Stimulated activated CD4-positive, alpha-beta T cell treated with anti-CD3 and anti-CD28 coated beads, Interleukin-2, amount 100 ng/mL, for 48 hours (primary cell): ENCODE results near the gene FMN1.
A peak's percentile ranks its signal among the peaks of the same experiment; 100 is the strongest.
"Not testable (repeated sequence)": the region's sequence is repeated elsewhere in the genome, so short reads cannot be mapped to it uniquely, and the experiment has no call there.

Experiments
- DNase-seq, 2 donors: peaks; one replicate each; pipeline ENCODE4 v3.0.0-alpha.2; 2020

The FMN1 gene

GRCh38 chr15:33086500-33087121, 107.9 kb downstream of the FMN1 start:
- no peak for DNase-seq

- DNase-seq: no peak
Observed at GRCh38 chr15:33084661-33085060, 109.9 kb downstream of the FMN1 start.

GRCh38 chr15:33083232-33084081, 111.1 kb downstream of the FMN1 start:
- no peak for DNase-seq

DNA sequence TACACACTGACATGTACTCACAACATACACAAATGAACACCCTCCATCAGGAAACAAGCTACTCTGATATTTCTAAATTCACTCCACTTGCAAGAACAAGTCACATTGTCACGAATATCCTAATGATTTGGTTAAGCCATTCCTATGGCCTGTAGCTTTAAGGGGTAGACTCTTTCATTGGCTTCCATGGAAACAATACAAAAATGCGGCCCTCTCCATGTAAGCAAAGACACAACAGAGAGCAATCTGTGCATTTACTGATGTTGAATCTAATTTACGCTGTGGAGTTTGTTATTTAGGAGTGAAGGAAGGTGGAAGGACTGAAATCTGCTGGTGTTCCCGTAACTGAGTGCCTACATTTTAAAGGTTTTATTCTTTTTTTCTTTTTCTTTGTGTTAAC, 114.5 kb downstream of the FMN1 start:
- no peak for DNase-seq

GRCh38 chr15:33078607-33079006, 115.9 kb downstream of the FMN1 start:
- DNase-seq: no peak

GRCh38 chr15:33076937-33077336, 117.6 kb downstream of the FMN1 start:
- DNase-seq: no peak

- no peak for DNase-seq
Observed at GRCh38 chr15:33074942-33075341, 119.6 kb downstream of the FMN1 start.

DNA sequence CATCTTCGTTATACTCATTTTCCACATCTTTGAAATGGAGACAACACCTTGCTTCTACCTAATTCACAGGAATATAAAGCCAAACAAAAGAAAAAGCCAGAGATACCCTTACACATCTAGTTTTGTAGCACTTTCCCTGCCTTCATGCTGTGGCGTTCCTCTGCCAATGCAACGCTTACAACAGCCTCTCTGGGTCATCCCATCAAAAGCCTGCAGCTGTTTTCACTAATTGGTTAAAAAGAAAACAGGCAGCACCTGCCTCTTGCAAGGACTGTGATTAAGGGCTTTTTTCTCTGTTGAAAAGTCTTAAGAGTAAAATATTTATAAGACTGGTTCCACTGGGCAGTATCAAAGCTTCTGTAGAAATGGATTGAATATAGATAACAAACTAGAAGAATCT, 120.3 kb downstream of the FMN1 start:
- no peak for DNase-seq

DNA sequence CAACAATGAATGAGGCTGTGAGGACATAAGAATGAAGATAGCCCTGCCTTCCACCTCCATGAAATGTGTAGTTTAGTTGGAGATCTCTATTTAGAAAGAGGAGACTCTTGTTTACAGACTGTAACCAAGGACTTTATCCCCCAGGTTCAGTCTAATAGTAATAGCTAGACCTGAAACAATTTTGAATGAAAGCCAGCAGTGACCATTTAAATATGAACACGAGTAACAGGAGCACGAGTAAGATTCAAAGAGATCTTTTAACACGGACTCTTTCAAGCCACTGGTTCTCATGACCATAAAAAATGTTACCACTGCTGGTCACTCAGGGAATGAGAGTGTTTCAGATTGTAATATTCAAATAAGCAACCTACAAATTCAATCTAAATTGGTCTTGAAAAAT, 123.1 kb downstream of the FMN1 start:
- DNase-seq: no peak

DNA sequence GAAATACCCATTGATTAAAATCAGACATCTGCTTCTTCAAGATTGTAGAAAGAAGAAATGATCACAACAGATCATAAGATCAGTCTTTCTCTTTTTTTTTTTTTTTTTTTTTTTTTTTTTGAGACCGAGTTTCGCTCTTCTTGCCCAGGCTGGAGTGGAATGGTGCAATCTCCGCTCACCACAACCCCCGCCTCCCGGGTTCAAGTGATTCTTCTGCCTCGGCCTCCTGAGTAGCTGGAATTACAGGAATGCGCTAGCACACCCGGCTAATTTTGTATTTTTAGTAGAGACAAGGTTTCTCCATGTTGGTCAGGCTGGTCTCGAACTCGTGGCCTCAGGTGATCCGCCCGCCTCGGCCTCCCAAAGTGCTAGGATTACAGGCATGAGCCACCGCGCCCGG, 124.6 kb downstream of the FMN1 start:
- not testable (repeated sequence) for DNase-seq

GRCh38 chr15:33069161-33069560, 125.4 kb downstream of the FMN1 start:
- DNase-seq: no peak

- no peak for DNase-seq
Observed at GRCh38 chr15:33068511-33068990, 126.0 kb downstream of the FMN1 start.

- peak in 1 of 2 donors; percentile 16 for DNase-seq
Observed at GRCh38 chr15:33068007-33068481, 126.5 kb downstream of the FMN1 start.

- no peak for DNase-seq
Observed at GRCh38 chr15:33067456-33067855, 127.1 kb downstream of the FMN1 start.

- DNase-seq: no peak
Observed at GRCh38 chr15:33066584-33066983, 127.9 kb downstream of the FMN1 start.

GRCh38 chr15:33064878-33065277, 129.6 kb downstream of the FMN1 start:
- no peak for DNase-seq

- DNase-seq: no peak
Observed at GRCh38 chr15:33059184-33059583, 135.3 kb downstream of the FMN1 start.

GRCh38 chr15:33057845-33058244, 136.7 kb downstream of the FMN1 start:
- no peak for DNase-seq

DNA sequence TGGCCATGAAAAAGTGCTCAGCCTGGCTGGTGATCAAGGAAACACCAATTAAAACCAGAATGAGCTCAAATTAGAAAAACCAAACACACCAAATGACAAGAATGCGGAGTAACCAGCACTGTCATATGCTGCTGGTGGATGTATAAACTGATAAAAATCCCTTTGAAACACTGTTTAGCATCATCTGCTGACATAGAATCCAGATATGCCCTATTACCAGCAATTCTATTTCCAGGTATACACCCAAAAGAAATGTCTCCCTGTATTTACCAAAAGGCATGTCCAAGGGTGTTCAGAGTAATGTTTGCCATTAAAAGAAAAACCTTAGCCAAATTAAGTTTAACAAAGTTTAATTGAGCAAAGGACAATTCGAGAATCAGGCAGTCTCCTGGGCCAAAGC, 138.6 kb downstream of the FMN1 start:
- no peak for DNase-seq

DNA sequence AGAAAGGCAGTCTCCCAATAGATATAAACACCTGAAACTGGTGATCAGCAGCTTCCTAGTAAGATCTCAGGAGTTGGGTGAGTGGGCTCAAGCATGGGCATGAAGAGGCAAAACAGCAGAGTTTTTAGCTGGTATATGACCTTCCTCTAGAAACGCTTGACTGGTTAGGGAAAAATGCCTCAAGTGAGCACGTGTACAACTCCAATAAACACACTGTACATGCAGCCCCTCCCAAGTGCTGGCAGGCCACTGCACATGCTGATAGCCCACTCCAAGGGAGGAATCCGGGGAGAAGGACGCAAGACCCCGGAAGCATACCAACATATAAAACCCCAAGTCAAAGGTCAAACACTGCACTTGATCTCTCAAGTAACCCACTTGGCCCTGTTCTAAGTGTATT, 143.0 kb downstream of the FMN1 start:
- no peak for DNase-seq

- DNase-seq: no peak
Observed at GRCh38 chr15:33048255-33048654, 146.3 kb downstream of the FMN1 start.

DNA sequence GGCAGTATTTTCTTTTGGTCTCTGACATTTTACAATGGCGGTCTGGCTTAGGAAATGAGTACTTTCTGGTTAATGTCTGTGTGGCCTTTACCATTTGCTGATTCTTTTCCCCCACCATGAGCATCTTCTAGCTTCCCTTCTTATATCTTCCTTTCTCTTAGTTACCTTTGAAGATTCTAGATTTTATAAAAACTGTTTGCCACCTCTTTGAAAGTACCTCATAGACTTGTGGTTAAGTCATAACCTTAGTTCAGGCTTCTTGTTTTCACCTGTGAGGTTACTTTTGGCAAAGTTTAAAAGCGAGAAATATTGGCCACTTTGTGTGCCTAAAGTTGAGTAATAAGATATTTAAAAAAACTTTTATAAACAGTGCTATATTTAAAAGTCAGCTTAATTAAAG, 147.4 kb downstream of the FMN1 start:
- DNase-seq: no peak

DNA sequence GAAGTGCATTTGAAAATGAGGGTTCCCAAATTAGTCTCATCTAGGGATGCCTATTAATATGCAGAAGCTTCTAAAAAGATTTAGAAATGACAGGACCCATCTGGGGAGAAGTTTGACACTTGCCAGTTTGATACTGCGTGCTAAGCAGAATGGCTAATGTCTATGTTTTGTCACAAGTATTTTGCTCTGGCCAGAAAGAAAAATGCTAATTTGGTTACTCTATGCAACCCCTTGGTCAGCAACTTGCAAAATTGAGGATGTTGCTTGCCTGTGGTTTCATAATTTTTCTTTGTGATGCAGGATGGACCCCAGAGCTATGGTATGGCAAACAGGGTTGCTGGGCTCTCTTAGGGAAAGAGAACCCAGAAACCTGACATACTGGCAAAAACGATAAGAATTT, 148.2 kb downstream of the FMN1 start:
- DNase-seq: no peak

GRCh38 chr15:33045066-33045810, 149.3 kb downstream of the FMN1 start:
- no peak for DNase-seq
